GM12878 (cell line): Measurements from ENCODE around the gene WHRN. TPM values are rescaled to one million over a fixed set of nuclear protein-coding genes. Genes with fewer than 3 reads are reported as not detected.
A peak's percentile ranks its signal among the peaks of the same experiment; 100 is the strongest.

Source experiments
- ATAC-seq: fragments of 200-7000 bp; cut with Tn5 transposase; 3 replicates; pipeline ENCODE4 v1.9.1; 2020; ENCODE audit warnings: mild to moderate bottlenecking, moderate library complexity
- BruUV-seq: library from RNA; stranded (reverse); fragments of 400-500 nt; replicated peaks from 2 replicates; lab custom pipeline; 2021; lab: Mats Ljungman, UMichigan
- CTCF ChIA-PET: fragments of 300-600 bp; sonication (Branson Sonifier 250); formaldehyde crosslinking; extraction: SDS; loops from one replicate; lab custom pipeline; 2021; ENCODE audit warnings: inconsistent platforms; lab: Yijun Ruan, JAX
- POLR2A ChIA-PET: fragments of 350-600 bp; formaldehyde crosslinking; extraction: SDS; loops from one replicate; lab custom pipeline; 2021; ENCODE audit warnings: inconsistent platforms; lab: Charles Lee
- RAD21 ChIA-PET: fragments of 300-600 bp; sonication (Branson Sonifier 250); formaldehyde crosslinking; loops from one replicate; lab custom pipeline; 2023; ENCODE audit warnings: antibody characterized with exemption; ENCODE audit not compliant: unreplicated experiment; lab: Charles Lee
- SMC1A ChIA-PET: fragments of 300-600 bp; sonication (Branson Sonifier 250); formaldehyde crosslinking; loops from one replicate; lab custom pipeline; 2023; ENCODE audit not compliant: unreplicated experiment, uncharacterized antibody; lab: Charles Lee
- DNase-seq: peaks from one replicate; pipeline ENCODE4 v3.0.0-alpha.2; 2011; ENCODE audit warnings: low read depth, low spot score
- FAIRE-seq: peaks from 3 replicates; lab custom pipeline; 2011; peaks lifted over from hg19 to GRCh38; lab: Jason Lieb, UNC
- H2AFZ ChIP-seq: 2 replicates; pipeline ENCODE4 v1.6.0; 2011; ENCODE audit warnings: low read depth, low read length, control low read depth; ENCODE audit not compliant: control insufficient read depth
- H3K27ac ChIP-seq: 2 replicates; pipeline ENCODE4 v1.5.1; 2011; ENCODE audit warnings: control low read depth; ENCODE audit not compliant: control insufficient read depth, insufficient read depth
- H3K27me3 ChIP-seq, 2 experiments: replicated peaks in 1 of 2; 2 replicates each; pipeline versions ENCODE4 v1.6.0 to v1.6.1; 2011; ENCODE audit warnings: low read length in 1 of 2; ENCODE audit not compliant: control insufficient read depth in 2 of 2, insufficient read depth in 2 of 2
- H3K36me3 ChIP-seq, 2 experiments: 2 replicates each; pipeline ENCODE4 v1.5.1; 2011; ENCODE audit warnings: low read length in 1 of 2; ENCODE audit not compliant: control insufficient read depth in 2 of 2, insufficient read depth in 2 of 2
- H3K4me1 ChIP-seq: 2 replicates; pipeline ENCODE4 v1.6.1; 2011; ENCODE audit warnings: mild to moderate bottlenecking, low read length, moderate library complexity, mixed read lengths; ENCODE audit not compliant: control insufficient read depth, insufficient read depth
- H3K4me2 ChIP-seq: 2 replicates; pipeline ENCODE4 v1.6.0; 2011; ENCODE audit warnings: control low read depth; ENCODE audit not compliant: control insufficient read depth, insufficient read depth
- H3K4me3 ChIP-seq: fragments of 200-600 bp; sonication (generic); 2 replicates; pipeline ENCODE4 v1.5.1; 2016
- H3K79me2 ChIP-seq: 2 replicates; pipeline ENCODE4 v1.6.0; 2011; ENCODE audit warnings: low read length; ENCODE audit not compliant: control insufficient read depth, insufficient read depth
- H3K9ac ChIP-seq: 2 replicates; pipeline ENCODE4 v1.8.0; 2011; ENCODE audit warnings: low read length, control low read depth, mixed read lengths; ENCODE audit not compliant: control insufficient read depth, insufficient read depth
- H3K9me3 ChIP-seq: replicated peaks from 3 replicates; pipeline ENCODE4 v1.5.1; 2011; ENCODE audit warnings: mild to moderate bottlenecking, low read length; ENCODE audit not compliant: control insufficient read depth, insufficient read depth
- H4K20me1 ChIP-seq: 2 replicates; pipeline ENCODE4 v1.6.0; 2011; ENCODE audit not compliant: control insufficient read depth, insufficient read depth
- CBX5 ChIP-seq: sonication (generic); IDR thresholded peaks from 2 replicates; pipeline ENCODE4 v1.6.1; 2016; ENCODE audit warnings: low read depth, moderate library complexity, mild to moderate bottlenecking, inconsistent platforms
- CEBPZ ChIP-seq: fragments of 150-350 bp; IDR thresholded peaks from 2 replicates; pipeline ENCODE4 v1.6.1; 2016; ENCODE audit warnings: low read depth, low read length
- ESRRA ChIP-seq: IDR thresholded peaks from 2 replicates; pipeline ENCODE4 v1.6.1; 2012; ENCODE audit warnings: mild to moderate bottlenecking, low read length, improper control_type of control experiment
- GABPA ChIP-seq: IDR thresholded peaks from 2 replicates; pipeline ENCODE4 v1.6.1; 2014; ENCODE audit warnings: antibody characterized with exemption, low read depth, mild to moderate bottlenecking, inconsistent platforms
- HCFC1 ChIP-seq: fragments of 150-350 bp; IDR thresholded peaks from 2 replicates; pipeline ENCODE4 v1.6.1; 2014; ENCODE audit warnings: low read length
- IKZF2 ChIP-seq, 2 experiments: fragments of 450-650 bp; IDR thresholded peaks; 2 replicates each; pipeline ENCODE4 v1.6.1; 2017; ENCODE audit warnings: mild to moderate bottlenecking in 2 of 2, moderate library complexity in 2 of 2
- NFXL1 ChIP-seq: fragments of 450-650 bp; IDR thresholded peaks from 2 replicates; pipeline ENCODE4 v1.6.1; 2017; ENCODE audit warnings: antibody characterized with exemption, mild to moderate bottlenecking, borderline replicate concordance
- PAX8 ChIP-seq: fragments of 450-650 bp; IDR thresholded peaks from 2 replicates; pipeline ENCODE4 v1.6.1; 2017; ENCODE audit warnings: mild to moderate bottlenecking, moderate library complexity
- RAD21 ChIP-seq: IDR thresholded peaks from 2 replicates; pipeline ENCODE4 v1.6.1; 2011; ENCODE audit warnings: mild to moderate bottlenecking, low read depth, low read length, moderate library complexity; ENCODE audit not compliant: insufficient read depth
- RELA ChIP-seq: fragments of 450-650 bp; IDR thresholded peaks from 2 replicates; pipeline ENCODE4 v1.8.0; 2014; ENCODE audit warnings: borderline replicate concordance; ENCODE audit not compliant: partially characterized antibody
- SP1 ChIP-seq: IDR thresholded peaks from one replicate; pipeline ENCODE4 v1.6.1; 2011; ENCODE audit warnings: low read depth, low read length
- SUPT20H ChIP-seq: IDR thresholded peaks from 2 replicates; pipeline ENCODE4 v1.6.1; 2011; ENCODE audit warnings: low read depth, mild to moderate bottlenecking, low read length, moderate library complexity, borderline replicate concordance; ENCODE audit not compliant: control insufficient read depth
- TBL1XR1 ChIP-seq: IDR thresholded peaks from 2 replicates; pipeline ENCODE4 v1.6.1; 2012; ENCODE audit warnings: low read depth, low read length, improper control_type of control experiment
- ZNF24 ChIP-seq: fragments of 450-650 bp; IDR thresholded peaks from 2 replicates; pipeline ENCODE4 v1.6.1; 2017; ENCODE audit warnings: antibody characterized with exemption, mild to moderate bottlenecking
- WGBS: methylation state at CpG from one replicate; pipeline ENCODE4 v1.1.6; 2016; ENCODE audit warnings: low lambda C conversion rate; ENCODE audit not compliant: insufficient replicate concordance, insufficient coverage; ENCODE audit errors: missing lambda C conversion rate; 5-methylcytosine and 5-hydroxymethylcytosine counted together
- in situ Hi-C: fragments of 300-500 bp; cut with MboI; formaldehyde crosslinking; loops from 9 replicates; pipeline ENCODE4 v1.14.3; 2018; ENCODE audit warnings: mixed read lengths
- intact Hi-C: fragments of 100-400 bp; cut with micrococcal nuclease; formaldehyde crosslinking; loops from one replicate; pipeline ENCODE4 v1.14.2; 2022; ENCODE audit not compliant: unreplicated experiment
- polyA plus RNA-seq, 11 experiments: library from polyadenylated mRNA; depleted of rRNA in 4 of 11; unstranded in 6 of 11; stranded (reverse) in 5 of 11; fragments of >200 nt; fragmentation: Nextera tagmentation in 4 of 11; fragmentation: Illumina TruSeq in 1 of 11; extraction: Ambion mirVana in 4 of 11; extraction: Trizol in 1 of 11; gene quantifications; 1 replicate in 1 of 11; 2 replicates in 10 of 11; pipeline versions ENCODE4 v1.2.1 to v1.2.3, GENCODE V29; 2011 to 2016; ENCODE audit warnings: inconsistent platforms in 2 of 11, missing spikeins in 2 of 11, low read depth in 1 of 11
- total RNA-seq, 4 experiments: library from RNA; depleted of rRNA in 3 of 4; stranded (reverse); fragments of >200 nt in 3 of 4; fragmentation: Illumina TruSeq in 1 of 4; extraction: Trizol in 1 of 4; gene quantifications; 2 replicates each; pipeline versions ENCODE4 v1.2.1 to v1.2.3, GENCODE V29; 2013 to 2021

The WHRN gene
- total and polyA plus RNA-seq, 10 of the 15 experiments (the other 5 are each of a cell fraction or from before 2014, with no cell fraction given) = 0.04 to 18.2 (median 0.68) TPM; not detected in 1

DNA sequence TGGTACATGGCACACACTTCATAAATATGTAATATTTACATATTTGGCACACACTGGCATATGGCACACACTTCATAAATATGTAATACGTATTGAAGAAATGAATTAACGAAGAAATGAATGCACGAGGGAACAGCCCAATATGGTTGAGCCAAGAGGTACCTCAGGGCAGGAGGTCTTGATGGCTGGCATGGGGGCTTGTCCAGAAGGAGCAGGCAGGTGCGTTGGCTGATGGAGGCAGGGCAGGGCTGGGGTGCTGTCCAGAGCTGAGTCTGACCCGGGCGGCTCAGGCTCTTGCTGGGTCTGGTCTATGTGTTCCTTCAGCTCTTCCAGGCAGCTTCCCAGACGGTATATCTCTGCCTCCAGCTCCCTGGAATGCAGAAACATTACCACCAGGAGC is 143.7 kb downstream of the WHRN start:
- H3K27me3 ChIP-seq = no peaks in the 10 kb centered on the region
- no peak overlapping the region for H3K4me2 ChIP-seq
- in situ Hi-C loops = no loop called here
- no peak for ATAC-seq
- H3K4me1 ChIP-seq = peaks cover 23% of the 10 kb centered on the region
- H3K79me2 ChIP-seq = peaks cover 1% of the 10 kb centered on the region
- SMC1A ChIA-PET = interaction anchor here (1.2 to 13.9 kb wide), 2 partner anchors 13 to 26 kb away, joined by 3 to 327 read pairs; partner anchors contain the start of gene AKNA
- H3K4me3 ChIP-seq = no peak overlapping the region
- intact Hi-C loops = no loop called here
- FAIRE-seq = no peak
- RAD21 ChIA-PET = interaction anchor here (12.9 kb wide), 1 partner anchor 26 kb away, joined by 251 read pairs; the partner anchor contains the start of gene AKNA
- WGBS = over 99% methylated on average over 7 of the region's 7 CpGs
- no peaks in the 10 kb centered on the region for H3K9me3 ChIP-seq
- CTCF ChIA-PET = interaction anchor here (1.0 kb wide), 1 partner anchor 23 kb away, joined by 3 read pairs; no protein-coding TSS in a partner anchor
- POLR2A ChIA-PET = interaction anchor here (13.2 kb wide), 1 partner anchor 26 kb away, joined by 312 read pairs; the partner anchor contains the start of gene AKNA
- H3K36me3 ChIP-seq = peaks cover 51 to 66% of the 10 kb centered on the region in 2 experiments
- H3K27ac ChIP-seq = no peak overlapping the region
- TF ChIP-seq ZNF24 (peak; percentile 55; the same call in 1 of the 2 replicates), HCFC1 (no peak), RELA (no peak)
- no peak overlapping the region for H2AFZ ChIP-seq
- H3K9ac ChIP-seq = no peak overlapping the region
- no TSS peak for BruUV-seq
- peaks cover 2% of the 10 kb centered on the region; the same call in 1 of the 2 replicates for H4K20me1 ChIP-seq
- no peak for DNase-seq

GRCh38 chr9:114359801-114360200 is 145.5 kb downstream of the WHRN start:
- no peak overlapping the region for H2AFZ ChIP-seq
- no peak for DNase-seq
- ChIA-PET RAD21 (no interaction called here), SMC1A (no interaction called here), CTCF (no interaction called here), POLR2A (no interaction called here)
- intact Hi-C loops (no loop called here), in situ Hi-C loops (no loop called here)
- H3K4me3 ChIP-seq = no peak overlapping the region
- BruUV-seq = no TSS peak
- no peak overlapping the region for H3K27ac ChIP-seq
- H3K79me2 ChIP-seq = peaks cover 1% of the 10 kb centered on the region; the same call in 1 of the 2 replicates
- H3K4me1 ChIP-seq = peaks cover 8% of the 10 kb centered on the region
- H3K36me3 ChIP-seq = peaks cover 62 to 78% of the 10 kb centered on the region in 2 experiments
- no peak for ATAC-seq
- peaks cover 2% of the 10 kb centered on the region; the same call in 1 of the 2 replicates for H4K20me1 ChIP-seq
- no peak for TF ChIP-seq ESRRA
- TF ChIP-seq SP1 = no peak
- no peak for TF ChIP-seq CEBPZ
- no peak for TF ChIP-seq PAX8
- no peak for TF ChIP-seq RAD21
- no peak for TF ChIP-seq TBL1XR1
- no peak for TF ChIP-seq SUPT20H
- TF ChIP-seq IKZF2 (IDR thresholded peaks at IDR 0.05) = no peak
- no peak for TF ChIP-seq NFXL1
- TF ChIP-seq GABPA = no peak
- no peak for TF ChIP-seq CBX5
- H3K4me2 ChIP-seq = no peak overlapping the region
- WGBS = 100% methylated on average over 7 of the region's 7 CpGs
- H3K27me3 ChIP-seq = no peaks in the 10 kb centered on the region
- FAIRE-seq = no peak
- H3K9ac ChIP-seq = no peak overlapping the region
- H3K9me3 ChIP-seq = no peaks in the 10 kb centered on the region
